Subcutaneous adipose tissue (tissue), 4 donors: ENCODE results near the gene RRH. TPM values are rescaled to one million over a fixed set of nuclear protein-coding genes. Genes with fewer than 3 reads are reported as not detected.

ENCODE experiments used
- CTCF ChIP-seq: fragments of 450-650 bp; IDR thresholded peaks from one replicate; pipeline ENCODE4 v1.5.1; 2016; ENCODE audit warnings: low read depth, mild to moderate bottlenecking, control low read depth, antibody characterized with exemption, moderate library complexity
- total RNA-seq, 4 donors: library from RNA; depleted of rRNA; stranded (reverse); fragments of >200 nt; gene quantifications; one replicate each; pipeline ENCODE4 v1.1.0, GENCODE V29; 2016

The RRH gene
- total RNA-seq, 4 donors from 2014 or later: 0.34 to 0.65 (median 0.44) TPM; not detected in 1

DNA sequence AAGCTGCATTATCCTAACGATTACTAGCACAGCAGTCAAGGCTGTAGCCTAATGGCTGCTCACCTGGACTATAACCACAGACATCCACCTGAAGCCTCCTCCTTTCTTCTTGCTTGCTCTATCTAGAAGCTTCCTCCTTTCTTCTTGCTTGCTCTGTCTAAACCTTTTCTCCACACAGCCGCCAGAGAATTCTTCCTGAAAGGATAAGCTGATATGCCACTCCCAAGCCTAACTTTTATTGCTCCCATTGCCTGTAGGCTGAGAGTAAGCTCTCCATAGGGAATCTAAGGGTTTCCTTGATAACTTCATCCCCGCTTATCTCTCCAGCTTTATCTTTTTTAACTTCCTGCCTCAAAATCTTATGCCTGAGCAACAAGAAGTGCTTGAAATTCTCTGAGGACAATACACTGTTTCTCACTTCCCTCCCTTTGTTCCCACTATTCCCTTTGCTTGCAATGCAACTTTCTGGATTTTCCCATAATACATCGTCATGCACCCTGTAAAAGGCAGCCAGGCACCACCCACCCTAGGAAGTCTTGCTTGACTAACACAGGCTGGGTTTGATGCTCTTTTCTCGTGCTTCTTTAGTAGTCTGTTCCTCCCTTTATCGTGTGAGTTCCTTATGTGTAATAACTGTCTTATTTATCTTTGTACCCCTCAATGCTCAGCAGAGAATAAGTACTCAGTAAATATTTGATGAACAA lies 18.8 kb downstream of the RRH start:
- TF ChIP-seq CTCF: no peak

DNA sequence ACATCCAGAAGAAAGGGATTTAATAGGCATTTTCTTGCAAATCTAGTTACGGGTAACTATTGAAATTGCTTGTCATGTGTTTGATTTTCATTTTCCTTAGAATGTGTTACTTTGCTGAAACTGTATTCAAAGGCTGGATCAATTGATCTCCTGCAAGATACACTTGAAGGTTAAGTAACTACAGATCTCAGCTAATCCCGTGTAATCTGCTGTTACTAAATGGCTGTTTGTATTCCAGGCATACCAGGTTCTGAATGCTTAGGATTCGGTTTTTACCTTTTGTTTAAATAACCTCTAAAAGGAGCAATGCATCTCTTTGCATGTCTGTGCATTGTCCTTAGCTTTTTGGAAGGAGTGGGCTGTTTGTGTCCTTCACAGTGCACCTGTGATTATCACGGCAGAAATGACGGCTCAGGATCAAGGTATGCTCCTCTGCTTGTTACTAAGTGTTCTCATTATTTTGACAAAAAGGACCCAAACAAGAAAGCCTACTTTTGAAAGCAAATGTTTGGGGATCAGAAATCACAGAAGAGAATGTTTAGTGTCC lies 20.2 kb downstream of the RRH start, which contains the start of gene LRIT3:
LRIT3 (plus strand) TSS at position 212 of the 547 bp plus-strand sequence; CDS start at position 307, 95 bp downstream.
- no peak for TF ChIP-seq CTCF

DNA sequence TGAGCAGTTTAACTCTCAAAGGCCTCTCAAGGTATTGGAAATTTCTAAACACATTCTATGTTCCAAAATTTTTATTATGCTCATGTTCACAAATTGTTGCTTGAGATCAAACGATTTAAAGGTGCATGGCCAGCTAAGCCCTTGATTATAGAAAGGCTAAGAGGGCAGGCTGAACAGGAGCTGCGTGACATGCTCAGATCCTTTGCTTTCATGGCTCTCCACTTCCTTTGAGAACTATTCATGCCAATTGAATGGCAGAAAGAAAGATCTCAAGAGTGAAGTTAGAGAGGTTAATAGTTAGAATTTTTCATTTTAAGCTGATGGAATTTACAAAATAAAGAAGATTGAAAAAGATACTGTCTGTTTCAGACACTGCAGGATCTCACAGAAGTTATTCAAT lies 20.7 kb downstream of the RRH start:
- TF ChIP-seq CTCF: no peak

GRCh38 chr4:109850601-109851000 lies 22.8 kb downstream of the RRH start:
- no peak for TF ChIP-seq CTCF

- no peak for TF ChIP-seq CTCF
Measured at GRCh38 chr4:109861271-109861670, 33.5 kb downstream of the RRH start.

- TF ChIP-seq CTCF: no peak
Measured at GRCh38 chr4:109861916-109862511, 34.2 kb downstream of the RRH start.

DNA sequence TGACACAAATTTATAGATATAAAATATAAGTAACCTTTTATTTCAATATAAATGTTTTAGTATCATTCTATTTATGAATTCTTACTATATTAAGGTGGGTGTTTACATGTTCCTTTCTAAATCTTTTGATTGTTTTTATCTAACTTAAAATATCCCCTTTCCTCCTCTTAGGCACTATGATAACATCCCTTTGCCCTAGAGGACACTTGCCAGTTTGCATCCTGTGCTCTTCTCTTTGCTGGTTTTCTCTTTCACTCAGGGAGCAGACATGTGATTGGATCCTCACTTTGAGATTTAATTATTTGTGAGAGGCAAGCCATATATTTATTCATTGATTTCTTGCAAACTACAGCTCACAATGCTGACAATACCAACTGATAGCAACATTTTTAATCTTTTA lies 36.4 kb downstream of the RRH start:
- no peak for TF ChIP-seq CTCF
